Measurements from ENCODE around the gene NFYC. TPM values are rescaled to one million over a fixed set of nuclear protein-coding genes. Genes with fewer than 3 reads are reported as not detected.

Gene NFYC
- total and polyA plus RNA-seq, 3 experiments from 2014 or later: 51.3 to 61.6 (median 61.3) TPM

DNA sequence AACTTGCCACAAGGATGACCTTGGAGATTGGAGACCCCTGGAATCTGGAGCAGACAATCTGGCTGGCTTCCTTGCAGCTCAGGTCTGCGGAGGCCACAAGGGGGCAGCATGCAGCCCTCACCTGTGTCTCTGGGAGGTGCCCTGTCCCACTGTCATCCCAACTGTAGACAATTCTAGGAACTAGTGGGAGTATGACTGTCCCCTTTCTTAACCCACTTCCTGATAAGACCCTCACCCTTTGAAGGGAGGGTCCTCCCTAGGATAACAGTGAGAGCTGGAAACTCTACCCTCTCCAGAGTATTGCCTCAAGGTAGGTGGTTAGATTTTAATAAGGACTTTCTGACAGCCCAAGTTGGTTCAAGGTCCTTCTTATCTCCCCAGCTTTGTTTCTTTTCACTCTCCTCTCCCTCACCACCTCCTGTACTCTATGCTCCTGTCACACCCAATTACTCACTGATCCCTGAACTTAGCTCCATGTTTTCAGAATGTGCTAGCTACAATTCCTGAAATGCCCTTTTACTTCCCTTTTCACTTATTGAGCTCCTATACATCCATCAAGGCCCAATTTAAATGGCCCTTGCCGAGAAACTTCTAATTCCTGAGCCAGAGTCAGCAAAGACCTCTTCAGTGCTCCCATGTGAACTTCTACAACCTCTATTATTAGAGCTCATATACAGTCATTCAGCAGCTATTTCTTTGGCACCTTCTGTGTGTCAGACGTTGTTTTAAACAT is 82.9 kb downstream of the NFYC start:
- Histone ChIP-seq H3K9me3 (ENCODE audit: low read length) (no peaks in the 10 kb centered on the region), H3K4me3 (ENCODE audit: low read length) (no peak overlapping the region), H3K36me3 (ENCODE audit: insufficient read depth, low read length) (peaks cover 7% of the 10 kb centered on the region), H3K27ac (ENCODE audit: low read depth, low read length) (no peak overlapping the region), H3K27me3 (ENCODE audit: insufficient read depth, low read length, poor library complexity, severe bottlenecking) (no peaks in the 10 kb centered on the region), H3K4me1 (ENCODE audit: insufficient read depth, low read length) (no peaks in the 10 kb centered on the region)
- peak; percentile 43 to 74 (median 56) for DNase-seq
- Mint-ChIP-seq H3K4me1 (peaks cover 0 to 6% (median 3%) of the 10 kb centered on the region in 3 donors), H3K9me3 (no peaks in the 10 kb centered on the region), H3K36me3 (peaks cover 6 to 59% (median 14%) of the 10 kb centered on the region in 3 donors), H3K27me3 (no peaks in the 10 kb centered on the region), H3K4me3 (no peak overlapping the region), H3K27ac (peak overlapping the region in 1 of 8 donors; percentile 38)
- ChIA-PET POLR2A (interaction anchor here (1.0 to 1.9 kb wide), 2 partner anchors 75 kb away, joined by 4 to 6 read pairs; no protein-coding TSS in a partner anchor), CTCF (interaction anchor here (0.6 to 4.5 kb wide), 30 partner anchors 9 to 230 kb away, joined by 3 to 40 read pairs (median 6); partner anchors contain the start of genes CITED4 and NFYC)

DNA sequence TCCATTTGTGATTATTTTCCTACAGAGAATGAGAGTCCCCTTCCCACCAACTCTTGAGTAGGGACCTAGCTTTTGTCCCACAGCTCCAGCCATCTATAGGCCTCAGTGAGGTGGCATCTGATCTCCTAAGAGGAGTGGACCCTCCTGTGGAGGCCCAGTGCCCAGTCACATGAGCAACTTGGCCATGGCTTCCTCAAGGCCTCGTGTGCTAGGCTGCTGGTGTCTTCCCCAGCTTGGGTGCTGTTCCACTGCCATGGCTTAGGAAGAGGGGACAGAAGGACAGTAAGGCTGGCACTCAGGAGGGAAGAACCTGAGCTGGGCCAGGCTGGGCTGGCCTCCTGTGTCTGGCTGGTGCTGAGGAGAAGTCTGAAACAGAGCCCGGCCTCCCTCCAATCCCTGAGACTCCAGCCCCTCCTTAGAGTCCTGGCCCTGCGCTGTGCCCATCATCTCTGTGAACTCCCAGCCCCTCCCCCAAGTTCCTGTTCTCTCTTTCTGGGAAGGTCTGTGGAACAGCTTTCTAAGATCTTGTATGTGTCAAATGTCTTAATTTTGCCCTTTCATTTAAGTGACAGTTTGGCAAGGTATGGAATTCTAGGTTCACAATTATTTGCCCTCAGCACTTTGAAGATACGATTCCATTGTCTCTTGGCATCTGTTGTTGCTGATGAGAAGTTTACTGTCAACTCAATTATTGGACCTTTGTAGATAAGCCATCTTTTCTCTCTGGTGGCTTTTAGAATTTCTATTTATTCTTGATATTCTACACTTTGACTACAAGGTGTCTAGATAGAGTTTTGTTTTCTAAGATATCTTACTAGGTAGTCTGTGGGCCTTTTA is 85.0 kb downstream of the NFYC start:
- no peak overlapping the region for H3K27ac ChIP-seq (ENCODE audit: low read depth, low read length)
- ChIA-PET CTCF (interaction anchor here (1.4 to 4.5 kb wide), 4 partner anchors 9 to 176 kb away, joined by 5 to 40 read pairs (median 18); no protein-coding TSS in a partner anchor), POLR2A (no interaction called here)
- no peak overlapping the region for H3K4me3 ChIP-seq (ENCODE audit: low read length)
- DNase-seq: no peak
- peak overlapping the region in 2 of 8 donors; percentile 36 to 51 for H3K27ac Mint-ChIP-seq
- no peaks in the 10 kb centered on the region for H3K36me3 ChIP-seq (ENCODE audit: insufficient read depth, low read length)
- no peak overlapping the region for H3K4me3 Mint-ChIP-seq
- no peaks in the 10 kb centered on the region for H3K27me3 Mint-ChIP-seq
- H3K4me1 ChIP-seq (ENCODE audit: insufficient read depth, low read length): no peaks in the 10 kb centered on the region
- H3K27me3 ChIP-seq (ENCODE audit: insufficient read depth, low read length, poor library complexity, severe bottlenecking): no peaks in the 10 kb centered on the region
- peaks cover 5 to 39% (median 14%) of the 10 kb centered on the region in 3 donors for H3K36me3 Mint-ChIP-seq
- H3K9me3 ChIP-seq (ENCODE audit: low read length): no peaks in the 10 kb centered on the region
- H3K4me1 Mint-ChIP-seq: peaks cover 0 to 7% (median 3%) of the 10 kb centered on the region in 3 donors
- H3K9me3 Mint-ChIP-seq: no peaks in the 10 kb centered on the region

DNA sequence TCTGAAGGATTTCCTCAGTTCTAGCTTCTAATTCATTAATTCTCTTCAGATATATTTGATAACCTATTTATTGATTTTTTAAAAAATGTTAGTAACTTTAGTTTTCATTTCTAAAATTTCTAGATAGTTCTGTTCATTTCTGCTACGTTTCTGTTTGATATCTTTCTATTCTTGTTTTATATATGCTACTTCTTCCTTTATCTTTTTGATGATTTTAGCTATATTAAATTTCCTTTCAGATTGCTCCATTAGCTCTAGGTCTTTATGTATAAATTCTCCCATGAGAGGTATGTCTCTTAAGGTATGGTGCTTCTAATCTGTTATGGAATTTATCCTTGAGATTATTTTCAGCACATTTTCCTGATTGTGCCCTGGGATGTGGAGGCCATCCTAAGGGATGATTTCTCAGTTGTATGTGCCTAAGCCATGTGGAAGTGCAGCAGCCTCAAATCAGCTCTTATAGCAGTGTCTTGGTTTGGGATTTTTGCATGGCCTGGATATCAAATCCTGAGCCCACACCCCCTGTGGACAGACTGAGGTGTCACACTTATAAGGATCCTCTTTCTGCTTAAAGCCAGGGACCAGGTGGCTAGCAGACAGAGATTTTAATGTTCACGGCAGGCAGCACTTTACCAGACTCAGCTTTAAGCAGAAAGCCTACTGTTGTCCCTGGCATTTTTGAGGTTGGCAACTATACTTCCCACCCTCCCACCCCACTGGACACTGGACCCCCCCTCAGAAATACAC is 85.9 kb downstream of the NFYC start:
- no peak for DNase-seq
- no peaks in the 10 kb centered on the region for H3K9me3 Mint-ChIP-seq
- CTCF ChIA-PET: no interaction called here
- H3K36me3 Mint-ChIP-seq: peaks cover 5 to 33% (median 14%) of the 10 kb centered on the region in 3 donors
- POLR2A ChIA-PET: no interaction called here
- peaks cover 0 to 9% (median 7%) of the 10 kb centered on the region in 3 donors for H3K4me1 Mint-ChIP-seq
- Histone ChIP-seq H3K36me3 (ENCODE audit: insufficient read depth, low read length) (no peaks in the 10 kb centered on the region), H3K27ac (ENCODE audit: low read depth, low read length) (no peak overlapping the region), H3K4me1 (ENCODE audit: insufficient read depth, low read length) (no peaks in the 10 kb centered on the region), H3K4me3 (ENCODE audit: low read length) (no peak overlapping the region), H3K27me3 (ENCODE audit: insufficient read depth, low read length, poor library complexity, severe bottlenecking) (no peaks in the 10 kb centered on the region), H3K9me3 (ENCODE audit: low read length) (no peaks in the 10 kb centered on the region)
- H3K27me3 Mint-ChIP-seq: peaks cover 4 to 7% of the 10 kb centered on the region in 2 donors
- no peak overlapping the region for H3K27ac Mint-ChIP-seq
- H3K4me3 Mint-ChIP-seq: no peak overlapping the region

DNA sequence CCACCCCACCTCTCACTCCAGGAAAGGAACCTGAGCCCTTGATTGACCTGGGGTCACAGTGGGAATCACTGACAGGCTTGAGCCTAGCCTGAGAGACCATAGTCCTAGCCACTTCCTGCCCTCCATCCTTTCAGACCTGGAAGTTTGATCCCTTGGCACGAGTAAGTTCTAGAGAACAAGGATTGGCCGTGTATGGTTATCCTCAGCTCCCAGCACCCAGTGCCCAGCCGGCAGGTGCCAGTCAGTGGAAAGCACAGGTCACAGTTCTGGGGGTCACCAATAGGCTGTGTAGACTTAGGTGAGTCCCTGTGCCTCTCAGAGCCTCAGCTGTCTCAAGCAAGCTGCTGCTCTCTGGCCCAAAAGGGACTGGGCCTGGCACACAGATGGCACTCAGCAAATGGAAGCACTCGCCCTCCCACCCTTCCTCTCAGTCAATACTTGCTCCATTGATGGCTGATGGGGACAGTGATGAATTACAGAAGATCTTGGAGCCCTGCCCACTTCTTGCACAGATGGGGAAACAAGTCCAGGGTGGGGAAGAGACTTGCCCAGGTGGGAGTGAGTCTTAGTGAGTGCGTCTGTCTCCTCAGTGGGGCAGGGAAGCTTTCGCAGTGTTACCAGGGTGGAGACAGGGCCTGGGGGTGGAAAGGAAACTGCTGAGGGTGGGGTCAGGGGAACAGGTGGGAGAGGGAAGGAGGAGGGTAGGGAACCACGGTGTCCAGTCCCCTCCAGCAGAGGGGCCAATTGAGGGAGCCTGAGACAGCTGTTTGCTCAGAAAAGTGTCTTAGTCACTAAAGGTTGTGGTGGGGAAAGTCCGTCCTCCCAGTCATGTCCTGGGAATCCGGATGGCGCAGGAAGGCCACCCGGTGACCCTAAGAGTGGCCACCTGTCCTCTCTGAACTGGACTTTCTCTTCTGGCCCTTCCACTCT is 89.4 kb downstream of the NFYC start:
- Mint-ChIP-seq H3K4me1 (peaks cover 5 to 17% (median 8%) of the 10 kb centered on the region in 3 donors), H3K9me3 (no peaks in the 10 kb centered on the region), H3K27ac (no peak overlapping the region), H3K36me3 (peaks cover 4 to 14% (median 14%) of the 10 kb centered on the region in 3 donors), H3K27me3 (peaks cover 12 to 28% of the 10 kb centered on the region in 2 donors), H3K4me3 (no peak overlapping the region)
- CTCF ChIA-PET: no interaction called here
- Histone ChIP-seq H3K4me3 (ENCODE audit: low read length) (no peak overlapping the region), H3K4me1 (ENCODE audit: insufficient read depth, low read length) (no peaks in the 10 kb centered on the region), H3K36me3 (ENCODE audit: insufficient read depth, low read length) (no peaks in the 10 kb centered on the region), H3K27me3 (ENCODE audit: insufficient read depth, low read length, poor library complexity, severe bottlenecking) (peaks cover 4% of the 10 kb centered on the region), H3K27ac (ENCODE audit: low read depth, low read length) (no peak overlapping the region), H3K9me3 (ENCODE audit: low read length) (no peaks in the 10 kb centered on the region)
- peak in 1 of 5 donors; percentile 28 for DNase-seq
- POLR2A ChIA-PET: no interaction called here

DNA sequence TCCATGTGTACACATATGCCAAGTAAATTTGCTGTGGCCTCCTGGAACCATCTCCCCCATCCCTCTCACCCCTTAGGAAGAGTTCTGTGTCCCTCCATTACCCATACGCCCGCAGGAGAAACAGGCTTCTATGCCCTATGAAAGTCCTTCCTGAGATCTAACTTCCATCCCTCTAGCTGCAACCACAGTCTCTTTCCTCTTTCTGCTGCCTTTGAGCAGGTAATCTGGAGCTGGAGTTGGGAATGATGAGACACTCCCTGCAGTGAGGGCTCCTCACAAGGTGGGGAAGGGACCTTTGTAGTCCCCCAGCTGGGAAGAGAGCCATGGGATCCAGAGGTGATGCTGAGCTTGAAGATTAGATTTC is 90.1 kb downstream of the NFYC start:
- peak in 1 of 5 donors; percentile 12 for DNase-seq
- H3K4me3 Mint-ChIP-seq: peak overlapping the region in 1 of 7 donors; percentile 69
- H3K36me3 Mint-ChIP-seq: peaks cover 4 to 12% (median 8%) of the 10 kb centered on the region in 3 donors
- Histone ChIP-seq H3K36me3 (ENCODE audit: insufficient read depth, low read length) (no peaks in the 10 kb centered on the region), H3K4me3 (ENCODE audit: low read length) (no peak overlapping the region), H3K27me3 (ENCODE audit: insufficient read depth, low read length, poor library complexity, severe bottlenecking) (peaks cover 4% of the 10 kb centered on the region), H3K4me1 (ENCODE audit: insufficient read depth, low read length) (no peaks in the 10 kb centered on the region), H3K27ac (ENCODE audit: low read depth, low read length) (no peak overlapping the region), H3K9me3 (ENCODE audit: low read length) (no peaks in the 10 kb centered on the region)
- no peaks in the 10 kb centered on the region for H3K9me3 Mint-ChIP-seq
- H3K27me3 Mint-ChIP-seq: peaks cover 13 to 28% of the 10 kb centered on the region in 2 donors
- peaks cover 5 to 17% (median 8%) of the 10 kb centered on the region in 3 donors for H3K4me1 Mint-ChIP-seq
- no peak overlapping the region for H3K27ac Mint-ChIP-seq
- POLR2A ChIA-PET: no interaction called here
- CTCF ChIA-PET: no interaction called here

DNA sequence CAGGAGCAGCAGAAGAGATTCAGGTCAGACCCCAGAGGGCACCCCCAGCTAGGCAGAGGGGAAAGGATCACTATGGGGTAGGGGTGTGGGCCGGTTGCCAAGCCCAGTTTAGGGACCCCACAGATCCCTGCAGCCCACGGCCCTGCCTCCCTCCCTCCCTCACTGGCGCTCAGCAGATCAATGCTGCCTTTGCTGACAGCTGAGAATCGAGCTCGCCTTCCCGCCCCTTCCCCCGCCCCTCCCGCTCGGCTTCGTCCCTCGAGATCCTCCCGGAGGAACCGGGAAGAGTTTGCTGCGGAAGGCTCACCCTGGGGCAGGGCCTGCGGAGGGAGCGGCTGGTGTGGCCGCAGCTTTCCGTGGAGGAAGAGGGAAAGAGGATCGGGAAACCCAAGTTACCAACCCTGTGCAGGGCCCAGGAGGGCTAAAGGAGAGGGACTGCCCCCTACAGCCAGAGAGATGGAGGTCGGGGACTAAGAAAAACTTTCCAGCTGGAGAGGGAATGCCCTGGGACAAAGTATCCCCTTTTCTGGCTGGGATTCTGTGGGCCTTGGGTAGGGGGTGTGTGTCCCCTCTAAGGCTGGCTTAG is 91.0 kb downstream of the NFYC start:
- ChIA-PET CTCF (no interaction called here), POLR2A (no interaction called here)
- Histone ChIP-seq H3K36me3 (ENCODE audit: insufficient read depth, low read length) (no peaks in the 10 kb centered on the region), H3K27me3 (ENCODE audit: insufficient read depth, low read length, poor library complexity, severe bottlenecking) (peaks cover 4% of the 10 kb centered on the region), H3K4me3 (ENCODE audit: low read length) (no peak overlapping the region), H3K4me1 (ENCODE audit: insufficient read depth, low read length) (no peaks in the 10 kb centered on the region), H3K9me3 (ENCODE audit: low read length) (no peaks in the 10 kb centered on the region), H3K27ac (ENCODE audit: low read depth, low read length) (no peak overlapping the region)
- no peak overlapping the region for H3K27ac Mint-ChIP-seq
- H3K36me3 Mint-ChIP-seq: peaks cover 2 to 4% (median 4%) of the 10 kb centered on the region in 3 donors
- peak in 1 of 5 donors; percentile 8 for DNase-seq
- peak overlapping the region in 5 of 7 donors; percentile 34 to 82 (median 70) for H3K4me3 Mint-ChIP-seq
- no peaks in the 10 kb centered on the region for H3K9me3 Mint-ChIP-seq
- H3K27me3 Mint-ChIP-seq: peaks cover 13 to 28% of the 10 kb centered on the region in 2 donors
- peaks cover 5 to 17% (median 8%) of the 10 kb centered on the region in 3 donors for H3K4me1 Mint-ChIP-seq

Data from CD8-positive, alpha-beta memory T cell (primary cell).